GM19395 (cell line): ENCODE results near the gene NR3C2.
"Not testable (repeated sequence)": the region's sequence is repeated elsewhere in the genome, so short reads cannot be mapped to it uniquely, and the experiment has no call there.

ENCODE experiments used
- ATAC-seq: cut with Tn5 transposase; IDR thresholded peaks from one replicate; pipeline ENCODE4 v1.9.1; 2021; ENCODE audit warnings: mild to moderate bottlenecking, moderate library complexity; ENCODE audit not compliant: unreplicated experiment

NR3C2 gene

DNA sequence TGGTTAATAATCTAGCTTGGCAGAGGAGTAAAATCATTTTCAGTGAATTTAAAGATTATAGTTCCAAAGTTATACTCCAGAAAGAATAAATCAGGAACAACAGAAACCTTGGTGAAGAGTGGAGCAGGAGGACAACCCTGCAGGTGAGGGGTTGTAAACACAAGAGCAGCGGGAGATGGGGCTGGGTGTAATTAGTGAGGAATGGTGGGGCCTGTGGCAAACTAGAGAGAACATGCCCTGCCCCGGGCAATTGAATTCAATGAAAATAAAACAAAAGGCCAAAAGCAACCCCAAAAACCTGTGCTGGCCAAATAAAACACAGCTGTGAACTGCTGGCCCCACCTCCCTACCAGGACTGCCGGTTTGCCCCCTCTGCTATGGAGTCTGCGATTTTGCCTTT lies 325.2 kb downstream of the NR3C2 start:
- no peak for ATAC-seq

DNA sequence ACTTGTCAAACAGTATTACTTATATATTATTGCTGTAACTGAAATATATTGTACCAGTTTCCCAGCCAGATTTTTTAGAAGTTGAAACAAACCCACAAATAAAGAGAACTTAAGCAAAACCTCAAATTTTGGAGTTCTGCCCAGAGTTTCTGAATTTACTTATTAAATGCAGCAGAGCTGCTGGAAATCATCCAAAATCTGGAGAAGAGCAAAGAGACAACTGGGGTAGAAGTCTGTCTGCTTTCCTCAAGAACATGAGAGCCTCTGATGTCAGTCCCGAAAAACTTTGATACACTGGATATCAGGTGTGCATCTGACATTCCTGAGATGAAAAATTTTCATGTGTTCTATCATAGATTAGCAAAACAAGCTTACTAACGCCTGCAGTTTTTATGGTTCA lies 325.9 kb downstream of the NR3C2 start:
- ATAC-seq: no peak

GRCh38 chr4:148114436-148114835 lies 327.8 kb downstream of the NR3C2 start:
- no peak for ATAC-seq

- no peak for ATAC-seq
Measured at GRCh38 chr4:148112231-148112982, 329.8 kb downstream of the NR3C2 start.

GRCh38 chr4:148110169-148110568 lies 332.0 kb downstream of the NR3C2 start:
- no peak for ATAC-seq

- no peak for ATAC-seq
Measured at GRCh38 chr4:148109216-148109615, 333.0 kb downstream of the NR3C2 start.

- ATAC-seq: no peak
Measured at GRCh38 chr4:148108766-148109165, 333.4 kb downstream of the NR3C2 start.

DNA sequence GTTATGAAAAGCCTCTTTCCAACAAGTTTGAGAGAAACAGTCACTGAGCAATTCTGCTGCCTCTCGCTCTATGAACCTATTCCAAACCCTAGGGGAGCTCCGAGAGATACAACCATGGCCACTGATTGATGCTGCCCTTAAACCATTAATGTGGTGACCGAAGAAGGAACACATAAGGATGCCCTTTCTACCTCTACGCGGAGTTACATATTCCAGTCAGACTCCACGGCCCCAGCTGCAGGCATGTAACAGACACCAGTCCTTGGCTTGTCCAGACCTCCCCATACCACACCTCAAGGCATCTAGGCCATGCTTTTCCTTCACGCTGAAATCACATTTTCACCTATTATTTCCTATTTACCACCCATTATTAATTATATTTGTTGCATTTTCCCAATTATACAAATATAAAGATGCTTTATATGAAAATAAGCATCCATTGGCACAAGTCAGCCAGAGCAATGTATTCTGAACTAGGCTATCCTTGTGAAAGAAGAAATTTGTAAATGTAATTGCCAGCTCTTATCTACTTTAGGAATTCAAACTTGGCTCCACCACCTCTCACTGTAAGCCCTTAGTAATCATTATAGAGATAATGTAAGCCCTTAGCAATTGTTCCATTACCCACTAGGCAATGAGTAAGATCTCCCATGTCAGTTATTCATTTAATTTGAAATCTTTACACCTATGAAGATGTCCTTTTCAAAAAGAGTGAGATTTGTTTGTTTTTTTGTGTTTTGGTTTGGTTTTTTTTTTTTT lies 338.4 kb downstream of the NR3C2 start:
- no peak for ATAC-seq

DNA sequence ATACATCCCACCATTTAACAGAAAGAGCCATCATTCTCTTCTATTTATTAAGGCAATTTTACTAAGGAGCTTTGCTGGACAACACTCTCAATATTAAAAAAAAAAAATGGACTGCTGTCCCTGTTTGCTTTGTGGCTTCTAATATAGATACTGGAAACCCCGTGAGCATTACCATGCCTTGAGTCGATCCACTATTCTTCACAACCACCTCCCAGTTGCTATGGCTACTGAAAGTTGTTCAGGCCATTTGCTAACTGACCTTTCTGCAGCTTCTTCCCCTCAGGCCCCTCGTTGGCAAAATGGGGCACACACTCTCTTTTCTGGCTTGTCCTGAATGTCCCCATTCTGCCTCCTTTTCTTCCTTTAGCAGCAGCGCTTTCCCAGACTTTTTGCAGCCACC lies 340.4 kb downstream of the NR3C2 start:
- no peak for ATAC-seq

- ATAC-seq: no peak
Measured at GRCh38 chr4:148101235-148101634, 341.0 kb downstream of the NR3C2 start.

GRCh38 chr4:148097801-148098200 lies 344.4 kb downstream of the NR3C2 start:
- ATAC-seq: no peak

DNA sequence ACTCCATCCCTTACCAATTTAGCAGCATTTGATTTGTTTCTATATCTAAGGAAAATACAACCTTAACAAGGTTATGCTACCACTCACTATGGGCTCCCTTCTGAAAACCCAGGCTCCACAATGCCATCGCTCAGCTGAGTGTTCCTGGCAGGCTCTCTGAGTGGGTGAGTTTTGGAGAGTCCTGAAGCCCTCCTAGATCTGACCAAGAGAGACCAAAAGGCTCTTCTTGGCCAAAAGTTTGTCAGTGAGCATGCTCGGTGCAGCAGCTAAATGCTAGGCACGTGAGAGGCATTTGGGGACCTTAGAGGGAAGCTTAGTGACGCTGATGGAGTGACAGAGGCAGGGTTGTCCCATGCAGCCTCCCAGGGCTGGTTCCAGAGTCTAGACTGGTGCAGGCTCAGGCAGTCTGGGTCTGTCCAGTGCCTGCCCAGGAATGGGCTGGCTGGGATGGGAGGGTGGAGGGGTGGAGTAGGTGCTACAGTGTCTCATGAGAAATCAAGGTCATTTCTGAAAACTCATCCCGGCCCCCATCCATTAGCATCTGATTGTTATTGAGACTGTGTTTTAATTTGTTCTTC lies 346.8 kb downstream of the NR3C2 start:
- no peak for ATAC-seq

DNA sequence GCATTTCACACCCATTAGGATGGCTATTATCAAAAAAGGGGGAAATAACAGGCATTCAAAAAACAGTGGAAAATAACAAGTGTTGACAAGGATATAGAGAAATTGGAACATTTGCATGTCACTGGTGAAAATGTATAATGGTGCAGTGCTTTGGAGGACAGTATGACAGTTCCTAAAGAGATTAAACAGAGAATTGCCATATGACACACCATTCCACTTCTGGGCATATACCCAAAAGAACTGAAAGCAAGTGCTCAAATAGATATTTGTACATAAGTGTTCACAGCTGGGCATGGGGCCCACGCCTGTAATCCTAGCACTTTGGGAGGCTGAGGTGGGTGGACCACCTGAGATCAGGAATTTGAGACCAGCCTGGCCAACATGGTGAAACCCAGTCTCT lies 348.1 kb downstream of the NR3C2 start:
- ATAC-seq: no peak

DNA sequence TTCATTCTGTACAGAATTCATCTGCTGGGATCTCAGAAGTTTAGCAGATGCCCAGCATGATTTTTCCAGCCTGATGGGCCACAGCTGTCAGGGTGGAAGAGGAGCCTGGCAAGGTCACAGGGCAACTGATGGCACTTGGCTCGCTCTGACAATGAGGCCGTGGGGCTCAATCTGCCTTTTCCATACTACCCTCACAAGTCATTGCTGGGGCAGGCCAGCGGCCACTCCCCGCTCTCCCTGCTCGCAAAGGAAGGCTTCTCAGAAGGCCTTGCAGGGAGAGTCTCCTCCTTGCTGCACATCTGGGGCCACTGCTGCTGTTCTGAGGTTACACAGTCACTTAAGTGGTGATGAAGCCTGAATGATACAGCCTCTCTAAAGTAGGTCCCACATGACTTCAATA lies 349.1 kb downstream of the NR3C2 start:
- ATAC-seq: no peak

DNA sequence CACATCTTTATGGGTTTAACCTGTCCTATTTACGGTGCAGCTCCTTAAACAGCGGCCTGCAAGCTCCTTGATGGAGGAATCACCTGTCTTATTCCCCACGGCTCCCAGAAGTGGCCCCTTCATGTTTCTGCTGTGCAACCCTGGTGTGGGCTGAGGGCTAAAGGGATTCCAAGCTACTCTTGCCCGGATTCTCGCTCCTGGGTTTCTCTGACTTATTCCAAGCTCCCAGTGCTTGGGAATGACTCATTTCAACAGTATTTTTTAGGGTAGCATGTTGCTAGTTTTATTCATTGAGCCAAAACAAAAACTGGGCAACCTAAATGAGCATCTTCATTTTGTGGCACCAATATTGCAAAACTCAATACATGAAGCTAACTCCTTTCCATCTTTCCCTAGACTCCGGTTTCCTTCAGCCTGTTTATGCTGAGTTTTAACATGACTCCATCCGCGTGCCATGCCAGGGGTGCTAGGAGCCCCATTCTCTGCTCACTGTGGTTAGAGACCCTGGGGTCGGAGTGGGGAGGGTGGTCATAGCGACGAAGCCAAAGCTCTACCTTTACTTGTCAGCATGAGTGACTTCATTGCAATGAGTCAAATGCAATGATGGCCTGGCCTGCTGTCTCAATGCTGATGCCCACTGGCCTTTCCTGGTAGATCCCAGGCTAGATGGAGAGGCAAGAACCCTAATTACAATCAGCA lies 349.7 kb downstream of the NR3C2 start:
- ATAC-seq: no peak

DNA sequence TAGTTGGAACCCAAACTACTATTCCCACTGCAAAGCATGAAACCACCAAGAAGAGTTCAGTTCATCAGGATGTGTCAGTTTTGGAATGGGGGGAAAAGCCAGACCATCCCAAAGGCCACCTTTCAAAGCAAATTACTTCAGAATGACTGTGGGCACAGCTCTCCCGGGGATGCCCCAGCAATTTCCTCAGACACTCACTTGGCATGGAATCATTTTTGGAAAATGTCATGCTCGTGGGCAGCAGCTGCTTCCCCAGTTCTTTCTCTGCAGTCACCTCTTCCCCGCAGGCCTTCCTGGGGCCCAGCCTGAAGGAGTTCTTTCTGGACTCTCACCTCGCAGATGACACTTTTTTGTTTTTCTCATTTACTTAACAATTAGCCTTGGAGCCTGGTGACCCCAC lies 350.3 kb downstream of the NR3C2 start:
- no peak for ATAC-seq

DNA sequence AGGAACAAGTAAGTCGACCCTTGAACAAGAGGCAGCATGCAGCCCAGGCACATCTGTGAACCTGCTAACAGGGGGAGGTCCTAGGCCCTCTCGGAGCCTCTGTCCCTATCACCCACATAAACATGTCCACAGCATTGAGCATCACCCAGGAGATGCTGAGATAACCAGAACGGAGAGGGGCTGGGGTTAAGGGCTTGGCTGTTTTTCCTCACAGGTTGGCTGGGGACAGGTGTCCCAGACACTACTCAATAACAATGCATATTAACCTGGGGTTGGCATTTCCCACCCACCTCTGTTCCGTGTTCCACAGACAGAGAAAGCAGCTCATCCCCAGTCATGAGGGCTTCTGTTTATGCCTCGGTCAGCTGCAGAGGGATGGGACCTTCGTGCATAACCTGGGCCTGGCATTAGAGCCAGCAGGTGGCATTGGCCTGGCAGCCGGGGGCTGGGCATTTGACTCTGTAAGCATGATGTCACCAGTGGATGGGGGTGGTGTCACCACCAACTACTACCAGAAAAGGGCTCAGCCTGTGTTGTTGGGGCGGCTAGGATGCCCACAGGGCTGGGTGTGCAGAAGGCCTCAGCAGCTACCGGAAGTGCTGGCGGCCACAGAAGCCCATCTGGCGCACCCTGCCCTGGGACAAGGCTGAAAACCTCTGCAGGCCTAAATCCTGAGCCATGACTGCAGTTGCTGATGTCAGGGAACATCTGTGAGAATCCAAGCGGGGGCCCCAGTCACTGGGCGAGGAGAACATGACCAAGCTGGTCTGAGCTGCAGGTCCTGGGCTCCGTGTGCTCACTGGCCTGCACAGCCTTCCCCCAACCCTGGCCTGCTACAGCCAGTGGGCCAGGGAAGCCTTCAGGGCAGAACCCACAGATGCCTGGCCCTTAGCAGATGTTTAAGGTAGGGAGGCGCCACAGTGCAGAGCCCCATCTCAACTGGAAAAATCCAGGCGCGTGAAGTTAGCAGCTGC lies 351.4 kb downstream of the NR3C2 start:
- ATAC-seq: no peak

- no peak for ATAC-seq
Measured at GRCh38 chr4:148090029-148090428, 352.2 kb downstream of the NR3C2 start.

DNA sequence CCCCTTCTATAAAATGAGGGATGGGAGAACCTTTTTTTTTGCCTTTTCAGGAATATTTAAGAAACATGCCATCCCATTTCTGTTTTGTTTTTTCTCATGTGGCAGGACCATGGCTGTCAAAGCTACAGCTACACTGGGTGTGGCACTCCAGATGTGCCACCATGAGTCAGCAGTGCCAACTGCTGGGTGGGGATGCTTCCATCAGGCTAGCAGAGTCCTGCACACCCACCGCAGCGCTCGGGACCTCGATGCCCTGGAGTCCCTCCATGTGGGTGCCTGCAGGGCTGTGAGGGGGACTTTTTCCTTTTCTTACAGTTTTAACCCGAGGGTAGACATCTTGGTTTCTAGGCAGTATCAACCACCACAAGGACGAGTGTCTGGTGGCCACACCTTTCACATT lies 352.6 kb downstream of the NR3C2 start:
- ATAC-seq: no peak

DNA sequence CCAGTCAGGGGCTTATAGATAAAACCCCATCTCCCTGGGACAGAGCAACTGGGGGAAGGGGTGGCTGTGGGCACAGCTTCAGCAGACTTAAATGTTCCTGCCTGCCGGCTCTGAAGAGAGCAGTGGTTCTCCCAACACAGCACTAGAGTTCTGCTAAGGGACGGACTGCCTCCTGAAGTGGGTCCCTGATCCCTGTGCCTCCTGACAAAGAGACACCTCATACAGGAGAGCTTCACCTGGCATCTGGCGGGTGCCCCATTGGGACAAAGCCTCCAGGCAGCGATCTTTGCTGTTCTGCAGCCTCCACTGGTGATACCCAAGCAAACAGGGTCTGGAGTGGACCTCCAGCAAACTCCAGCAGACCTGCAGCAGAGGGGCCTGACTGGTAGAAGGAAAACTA lies 359.1 kb downstream of the NR3C2 start:
- ATAC-seq: not testable (repeated sequence)
